SHP77 treated with DMSO at 0.1 percent for 48 hours (cell line): ENCODE data around the gene PSTPIP2.
A peak's percentile ranks its signal among the peaks of the same experiment; 100 is the strongest.
"Not testable (repeated sequence)": the region's sequence is repeated elsewhere in the genome, so short reads cannot be mapped to it uniquely, and the experiment has no call there.

Source experiments
- DNase-seq: peaks from one replicate; lab custom pipeline; 2025; lab: John Stamatoyannopoulos, UW

The PSTPIP2 gene

DNA sequence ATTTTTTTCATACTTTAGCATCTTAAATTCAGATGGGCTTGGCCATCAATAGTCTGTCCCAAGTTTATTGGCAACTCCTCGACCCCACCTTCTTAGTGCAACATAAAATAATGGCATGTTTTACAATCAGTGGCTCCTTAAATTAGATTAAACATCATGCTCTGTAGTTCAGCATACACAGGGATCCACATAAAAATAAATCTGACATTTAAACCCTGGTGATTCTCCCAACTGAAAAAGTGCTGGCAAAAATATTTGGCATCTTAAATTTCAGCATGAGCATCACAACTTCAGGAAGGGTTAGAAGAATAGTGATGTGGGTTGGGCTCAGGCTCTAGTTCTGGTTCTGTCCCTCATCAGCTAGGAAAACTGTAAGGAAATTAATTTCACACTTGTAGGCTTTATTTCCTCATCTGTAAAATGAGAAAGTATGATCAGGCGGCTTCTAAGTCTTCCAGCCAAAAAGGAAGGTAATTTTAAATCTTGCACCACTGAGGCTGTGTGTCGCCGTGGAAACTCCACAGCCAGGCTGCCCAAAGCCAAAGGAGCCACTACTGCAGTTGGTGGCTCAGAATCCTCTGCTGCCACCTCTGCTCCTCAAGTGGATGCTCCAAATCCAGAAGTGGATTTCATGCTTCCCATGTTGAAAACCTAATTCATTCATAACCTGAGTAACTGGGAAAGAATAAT lies 87.4 kb downstream of the PSTPIP2 start:
- DNase-seq, result no peak

DNA sequence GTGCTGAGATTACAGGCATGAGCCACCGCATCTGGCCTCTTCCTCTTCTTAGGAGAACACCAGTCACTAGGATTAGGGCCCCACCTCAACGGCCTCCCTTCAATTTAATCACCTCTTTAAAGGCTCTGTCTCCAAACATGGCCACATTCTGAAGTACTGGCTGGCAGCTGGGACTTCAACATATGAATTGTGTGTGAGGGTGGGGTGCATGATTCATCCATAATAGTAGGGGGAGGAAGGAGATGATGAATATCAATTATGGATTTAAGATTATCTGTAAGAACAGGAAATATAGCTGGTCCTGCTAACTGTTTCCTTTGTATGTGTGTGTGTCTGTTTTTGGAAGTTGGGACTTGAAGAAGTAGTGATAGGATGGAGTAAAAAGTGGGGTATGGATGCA lies 90.2 kb downstream of the PSTPIP2 start:
- no peak for DNase-seq

DNA sequence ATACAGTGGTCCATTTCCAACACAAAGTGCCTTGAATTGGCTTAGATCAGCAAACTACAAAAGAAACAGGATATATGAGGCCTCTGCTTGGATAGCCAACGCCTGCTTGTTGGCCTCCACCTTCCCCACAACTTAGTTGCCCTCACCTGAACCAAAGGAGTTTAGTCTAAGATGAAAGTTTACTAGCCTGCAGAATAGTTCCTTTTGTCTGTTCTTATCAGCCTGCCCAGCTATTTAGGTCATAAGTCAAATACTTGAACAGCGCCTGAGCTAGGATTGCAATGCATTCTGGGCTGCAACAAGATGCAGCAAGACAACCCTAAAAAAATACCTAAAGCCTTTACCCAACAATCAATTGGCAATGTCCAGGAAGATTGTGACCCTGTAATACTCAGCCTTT lies 91.8 kb downstream of the PSTPIP2 start:
- no peak for DNase-seq

DNA sequence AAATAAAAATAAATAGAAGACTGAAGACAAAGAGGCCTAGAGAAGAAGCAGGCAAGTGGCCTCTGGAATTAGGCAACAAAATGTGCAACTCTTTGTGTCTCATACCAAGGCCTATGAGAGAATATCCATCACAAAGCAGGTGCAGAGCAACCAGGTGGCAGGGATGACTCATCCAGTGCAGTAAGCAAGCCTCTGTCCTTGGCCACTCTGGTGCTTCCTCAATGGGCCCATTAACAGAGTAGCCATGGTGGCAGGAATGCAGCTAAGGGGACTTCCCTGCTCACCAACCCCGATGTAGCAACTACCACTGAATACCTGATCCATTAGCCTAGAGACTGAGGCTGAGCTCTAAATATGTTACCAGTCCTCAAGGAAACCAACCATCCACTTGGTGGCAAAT lies 94.0 kb downstream of the PSTPIP2 start:
- DNase-seq, result peak; percentile 59

- DNase-seq, result no peak
Measured at GRCh38 chr18:45976974-45977373, 95.1 kb downstream of the PSTPIP2 start.

- no peak for DNase-seq
Measured at GRCh38 chr18:45976566-45976965, 95.5 kb downstream of the PSTPIP2 start.

DNA sequence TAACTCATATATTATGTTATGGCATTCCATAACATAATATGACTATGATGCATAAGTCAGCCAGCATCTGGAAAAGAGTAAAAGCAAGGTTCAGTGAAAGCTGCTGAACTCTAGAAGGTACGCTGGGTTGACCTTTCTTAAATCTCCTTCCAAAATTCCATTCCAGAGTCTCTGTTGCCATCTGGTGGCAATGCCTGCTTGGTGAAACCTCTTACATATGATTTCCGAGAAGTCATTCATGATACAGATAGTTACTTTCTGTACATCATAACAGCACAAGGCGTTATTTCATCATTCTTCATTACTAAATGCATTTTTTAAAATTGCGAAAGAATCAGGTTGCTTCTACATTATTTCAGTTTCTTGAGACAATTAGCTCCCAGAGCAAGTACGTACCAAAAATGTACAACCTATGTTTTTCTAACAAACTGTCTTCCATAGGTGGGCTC lies 97.9 kb downstream of the PSTPIP2 start:
- DNase-seq, result peak; percentile 75

GRCh38 chr18:45967007-45967706 lies 104.9 kb downstream of the PSTPIP2 start, which contains the start of gene EPG5:
EPG5 (minus strand) TSS chr18:45967329; CDS start chr18:45967239, 90 bp downstream.
- DNase-seq, result peak; percentile 90

DNA sequence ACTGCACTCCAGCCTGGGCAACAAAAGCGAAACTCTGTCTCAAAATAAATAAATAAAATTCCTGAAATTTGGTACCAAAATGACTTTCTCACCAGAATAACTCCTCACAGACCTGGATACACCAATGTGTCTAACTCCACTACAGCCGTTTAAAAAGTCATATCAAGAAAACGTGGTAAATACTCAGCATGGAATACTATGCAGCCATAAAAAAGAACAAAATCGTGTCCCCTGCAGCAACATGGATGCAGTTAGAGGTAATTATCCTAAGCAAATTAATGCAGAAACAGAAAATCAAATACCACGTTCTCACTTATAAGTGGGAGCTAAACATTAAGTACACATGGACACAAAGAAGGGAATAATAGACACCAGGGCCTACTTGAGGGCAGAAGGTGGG lies 107.1 kb downstream of the PSTPIP2 start:
- not testable (repeated sequence) for DNase-seq

- DNase-seq, result no peak
Measured at GRCh38 chr18:45962866-45963265, 109.2 kb downstream of the PSTPIP2 start.

- DNase-seq, result no peak
Measured at GRCh38 chr18:45962461-45962860, 109.6 kb downstream of the PSTPIP2 start.

DNA sequence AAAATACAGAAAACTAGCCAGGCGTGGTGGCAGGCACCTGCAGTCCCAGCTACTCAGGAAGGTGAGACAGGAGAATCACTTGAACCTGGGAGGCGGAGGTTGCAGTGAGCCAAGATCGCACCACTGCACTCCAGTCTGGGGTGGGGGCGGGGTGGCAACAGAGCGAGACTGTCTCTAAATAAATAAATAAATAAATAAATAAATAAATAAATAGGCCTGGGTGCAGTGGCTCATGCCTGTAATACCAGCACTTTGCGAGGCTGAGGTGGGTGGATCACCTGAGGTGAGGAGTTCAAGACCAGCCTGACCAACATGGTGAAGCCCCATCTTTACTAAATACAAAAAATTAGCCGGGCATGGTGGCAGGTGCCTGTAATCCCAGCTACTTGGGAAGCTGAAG lies 112.6 kb downstream of the PSTPIP2 start:
- not testable (repeated sequence) for DNase-seq

DNA sequence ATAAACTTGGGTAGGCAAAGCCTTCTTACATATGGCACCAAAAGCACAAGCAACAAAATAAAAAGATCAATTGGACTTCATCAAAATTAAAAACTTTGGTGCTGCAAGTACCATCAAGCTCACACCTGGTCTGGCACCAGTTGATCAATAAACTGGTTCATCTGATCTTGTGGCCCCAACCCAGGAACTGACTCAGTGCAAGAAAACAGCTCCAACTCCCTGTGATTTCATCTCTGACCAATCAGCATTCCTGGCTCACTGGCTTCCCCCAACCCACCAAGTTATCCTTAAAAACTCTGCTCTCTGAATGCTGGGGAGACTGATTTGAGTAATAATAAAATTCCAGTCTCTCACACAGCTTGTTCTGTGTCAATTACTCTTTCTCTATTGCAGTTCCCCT lies 113.3 kb downstream of the PSTPIP2 start:
- no peak for DNase-seq

DNA sequence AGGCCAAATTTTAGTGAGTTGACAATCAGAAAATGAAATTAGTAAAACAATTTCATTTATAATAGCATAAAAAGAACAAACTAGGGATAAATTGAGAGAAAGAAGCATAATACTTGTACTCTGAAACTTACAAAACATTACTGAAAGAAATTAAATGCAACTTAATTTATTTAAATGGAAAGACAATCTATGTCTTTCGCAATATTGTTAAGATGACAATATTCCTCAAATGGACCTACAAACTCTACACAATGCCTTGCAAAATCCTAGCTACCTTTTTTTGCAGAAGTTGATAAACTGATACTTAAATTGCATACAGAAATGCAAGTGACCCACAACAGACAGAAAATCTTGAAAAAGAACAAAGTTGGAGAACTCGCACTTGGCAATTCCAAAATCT lies 114.0 kb downstream of the PSTPIP2 start:
- DNase-seq, result no peak

- DNase-seq, result no peak
Measured at GRCh38 chr18:45957100-45957499, 115.0 kb downstream of the PSTPIP2 start.

GRCh38 chr18:45954070-45954934 lies 117.8 kb downstream of the PSTPIP2 start:
- no peak for DNase-seq

GRCh38 chr18:45951016-45951714 lies 120.9 kb downstream of the PSTPIP2 start:
- DNase-seq, result no peak

DNA sequence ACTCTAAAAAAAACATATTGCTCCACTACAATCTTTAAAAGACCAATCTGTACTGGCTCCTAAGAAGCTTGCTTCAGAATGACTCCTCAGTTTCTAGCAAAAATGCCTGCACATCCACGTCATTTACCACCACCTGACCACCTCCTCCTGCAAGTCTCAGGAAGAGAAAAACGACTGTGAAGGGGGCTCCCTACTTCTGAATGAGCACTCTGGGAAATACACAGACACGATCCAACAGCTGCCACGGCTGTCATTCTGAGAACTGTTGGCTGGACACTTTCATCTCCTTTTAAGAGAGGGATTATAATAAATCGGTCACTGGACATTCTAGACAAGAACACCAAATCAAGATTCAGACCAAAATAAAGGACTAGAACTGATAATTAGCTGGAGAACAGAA lies 126.4 kb downstream of the PSTPIP2 start:
- no peak for DNase-seq

- no peak for DNase-seq
Measured at GRCh38 chr18:45940724-45941123, 131.3 kb downstream of the PSTPIP2 start.

GRCh38 chr18:45939236-45939635 lies 132.8 kb downstream of the PSTPIP2 start:
- no peak for DNase-seq

GRCh38 chr18:45938488-45938935 lies 133.5 kb downstream of the PSTPIP2 start:
- DNase-seq, result no peak
